ENCODE results near the gene ZNF786. TPM values are rescaled to one million over a fixed set of nuclear protein-coding genes. Genes with fewer than 3 reads are reported as not detected.
"Not testable (repeated sequence)": the region's sequence is repeated elsewhere in the genome, so short reads cannot be mapped to it uniquely, and the experiment has no call there.

The ZNF786 gene
- total RNA-seq, 1 experiment from 2014 or later, result 4.2 TPM

- no peak for ATAC-seq
- no peaks in the 10 kb centered on the region for H3K9me2 ChIP-seq (replicated peaks; ENCODE audit: low read length)
- no peaks in the 10 kb centered on the region for H3K9me3 ChIP-seq (ENCODE audit: low read length)
- CTCF ChIA-PET, result interaction anchor here (0.6 kb wide), 1 partner anchor 61 kb away, joined by 3 read pairs; no protein-coding TSS in a partner anchor
- no TSS peak for BruUV-seq (replicated peaks)
- H3K4me3 ChIP-seq (ENCODE audit: low read length), result no peak overlapping the region
- no peak overlapping the region for H2AFZ ChIP-seq (ENCODE audit: low read length)
- no peaks in the 10 kb centered on the region for H3K27me3 ChIP-seq (ENCODE audit: low read length)
- no peak for DNase-seq
- POLR2A ChIA-PET (ENCODE audit: unreplicated experiment), result no interaction called here
- H3K4me1 ChIP-seq (ENCODE audit: insufficient read depth, low read length), result no peaks in the 10 kb centered on the region
- H3K79me2 ChIP-seq (ENCODE audit: low read length), result no peaks in the 10 kb centered on the region
- H3K4me2 ChIP-seq (ENCODE audit: low read length), result no peak overlapping the region
- no peak overlapping the region for H3K27ac ChIP-seq (ENCODE audit: low read length)
- H3K9ac ChIP-seq (ENCODE audit: low read length), result no peak overlapping the region
- H3K36me3 ChIP-seq (ENCODE audit: low read depth, low read length), result peaks cover 3% of the 10 kb centered on the region; the same call in 1 of the 2 replicates
- H3F3A ChIP-seq (ENCODE audit: low read length, unreplicated experiment), result no peaks in the 10 kb centered on the region
- intact Hi-C loops (cut with micrococcal nuclease), result no loop called here
- no peaks in the 10 kb centered on the region for H4K20me1 ChIP-seq (ENCODE audit: low read length)
- TF ChIP-seq EZH2phosphoT487 (IDR thresholded peaks at IDR 0.05; ENCODE audit: borderline replicate concordance, low read length) (no peak), EZH2 (IDR thresholded peaks at IDR 0.05; ENCODE audit: low read length, unreplicated experiment) (no peak), CTCF (conservative IDR thresholded peaks at IDR 0.05; ENCODE audit: low read depth, low read length) (no peak)
These were observed 20.0 kb downstream of the ZNF786 start for GRCh38 chr7:149070372-149071125.

- Histone ChIP-seq H3K4me2 (ENCODE audit: low read length) (no peak overlapping the region), H3K36me3 (ENCODE audit: low read depth, low read length) (no peaks in the 10 kb centered on the region; the same call in 1 of the 2 replicates), H3K4me3 (ENCODE audit: low read length) (no peak overlapping the region), H2AFZ (ENCODE audit: low read length) (no peak overlapping the region), H3K79me2 (ENCODE audit: low read length) (no peaks in the 10 kb centered on the region), H3K4me1 (ENCODE audit: insufficient read depth, low read length) (no peaks in the 10 kb centered on the region), H3K9ac (ENCODE audit: low read length) (no peak overlapping the region), H3K9me2 (replicated peaks; ENCODE audit: low read length) (no peaks in the 10 kb centered on the region), H4K20me1 (ENCODE audit: low read length) (no peaks in the 10 kb centered on the region), H3K9me3 (ENCODE audit: low read length) (no peaks in the 10 kb centered on the region), H3K27me3 (ENCODE audit: low read length) (no peaks in the 10 kb centered on the region), H3K27ac (ENCODE audit: low read length) (no peak overlapping the region), H3F3A (ENCODE audit: low read length, unreplicated experiment) (no peaks in the 10 kb centered on the region)
- TF ChIP-seq CTCF (conservative IDR thresholded peaks at IDR 0.05; ENCODE audit: low read depth, low read length) (peak; percentile 44), EZH2phosphoT487 (IDR thresholded peaks at IDR 0.05; ENCODE audit: borderline replicate concordance, low read length) (no peak), EZH2 (IDR thresholded peaks at IDR 0.05; ENCODE audit: low read length, unreplicated experiment) (no peak)
- BruUV-seq (replicated peaks), result no TSS peak
- ATAC-seq (no peak), DNase-seq (peak; percentile 8)
- ChIA-PET CTCF (no interaction called here), POLR2A (ENCODE audit: unreplicated experiment) (no interaction called here)
- intact Hi-C loops (cut with micrococcal nuclease), result loop anchor here (5.0 kb wide), 1 partner anchor 81 kb away; no protein-coding TSS in a partner anchor
These were observed 22.6 kb downstream of the ZNF786 start for GRCh38 chr7:149067869-149068268.

DNA sequence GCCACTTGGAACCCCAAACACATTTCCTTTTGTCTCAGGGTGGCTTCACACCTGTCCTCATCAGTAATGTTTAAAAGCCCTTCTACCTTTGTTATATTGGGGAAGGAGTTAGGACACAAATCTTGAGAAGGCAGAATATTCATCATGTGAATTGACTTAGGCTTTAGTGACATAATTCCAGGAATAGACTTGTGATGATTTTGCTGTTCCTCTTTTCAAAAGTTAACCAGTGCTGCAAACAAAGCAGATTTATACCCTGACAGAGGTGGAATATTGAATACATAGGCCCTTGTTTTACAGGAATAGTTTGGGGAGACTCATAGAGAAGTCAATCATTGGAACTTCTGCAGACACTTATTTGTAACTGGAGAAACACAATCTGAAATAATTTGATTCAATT lies 27.0 kb downstream of the ZNF786 start:
- no peaks in the 10 kb centered on the region for H3F3A ChIP-seq (ENCODE audit: low read length, unreplicated experiment)
- H3K4me3 ChIP-seq (ENCODE audit: low read length), result no peak overlapping the region
- ChIA-PET CTCF (no interaction called here), POLR2A (ENCODE audit: unreplicated experiment) (no interaction called here)
- no peaks in the 10 kb centered on the region for H3K79me2 ChIP-seq (ENCODE audit: low read length)
- DNase-seq (no peak), ATAC-seq (no peak)
- no peaks in the 10 kb centered on the region for H3K4me1 ChIP-seq (ENCODE audit: insufficient read depth, low read length)
- no peaks in the 10 kb centered on the region for H4K20me1 ChIP-seq (ENCODE audit: low read length)
- H3K4me2 ChIP-seq (ENCODE audit: low read length), result no peak overlapping the region
- H2AFZ ChIP-seq (ENCODE audit: low read length), result no peak overlapping the region
- H3K9ac ChIP-seq (ENCODE audit: low read length), result no peak overlapping the region
- TF ChIP-seq EZH2phosphoT487 (IDR thresholded peaks at IDR 0.05; ENCODE audit: borderline replicate concordance, low read length) (no peak), EZH2 (IDR thresholded peaks at IDR 0.05; ENCODE audit: low read length, unreplicated experiment) (no peak), CTCF (conservative IDR thresholded peaks at IDR 0.05; ENCODE audit: low read depth, low read length) (no peak)
- intact Hi-C loops (cut with micrococcal nuclease), result no loop called here
- H3K27ac ChIP-seq (ENCODE audit: low read length), result no peak overlapping the region
- no peaks in the 10 kb centered on the region for H3K9me2 ChIP-seq (replicated peaks; ENCODE audit: low read length)
- H3K9me3 ChIP-seq (ENCODE audit: low read length), result no peaks in the 10 kb centered on the region
- no peaks in the 10 kb centered on the region for H3K36me3 ChIP-seq (ENCODE audit: low read depth, low read length)
- TSS peak; percentile 2 for BruUV-seq (replicated peaks)
- no peaks in the 10 kb centered on the region for H3K27me3 ChIP-seq (ENCODE audit: low read length)

GRCh38 chr7:149062217-149062899 lies 28.2 kb downstream of the ZNF786 start:
- H3K36me3 ChIP-seq (ENCODE audit: low read depth, low read length); H3K27ac ChIP-seq (ENCODE audit: low read length); H3K27me3 ChIP-seq (ENCODE audit: low read length); intact Hi-C loops (cut with micrococcal nuclease); H3K4me1 ChIP-seq (ENCODE audit: insufficient read depth, low read length); H3K9me3 ChIP-seq (ENCODE audit: low read length); H3K4me3 ChIP-seq (ENCODE audit: low read length); H3K79me2 ChIP-seq (ENCODE audit: low read length); H2AFZ ChIP-seq (ENCODE audit: low read length); H4K20me1 ChIP-seq (ENCODE audit: low read length); DNase-seq; ATAC-seq; CTCF ChIA-PET; H3K9me2 ChIP-seq (replicated peaks; ENCODE audit: low read length); POLR2A ChIA-PET (ENCODE audit: unreplicated experiment); BruUV-seq (replicated peaks); H3K9ac ChIP-seq (ENCODE audit: low read length); H3F3A ChIP-seq (ENCODE audit: low read length, unreplicated experiment); H3K4me2 ChIP-seq (ENCODE audit: low read length): not testable (repeated sequence)
